Hematopoietic multipotent progenitor cell treated with erythropoietin and hydrocortisone succinate and interleukin-3 and kit ligand, for 17 days (in vitro differentiated cells): ENCODE measurements around the gene SLC35F5.
"Not testable (repeated sequence)": the region's sequence is repeated elsewhere in the genome, so short reads cannot be mapped to it uniquely, and the experiment has no call there.

Experiments used
- DNase-seq: peaks from one replicate; pipeline ENCODE4 v3.0.0-alpha.2; 2015; ENCODE audit warnings: low spot score

SLC35F5 gene

DNA sequence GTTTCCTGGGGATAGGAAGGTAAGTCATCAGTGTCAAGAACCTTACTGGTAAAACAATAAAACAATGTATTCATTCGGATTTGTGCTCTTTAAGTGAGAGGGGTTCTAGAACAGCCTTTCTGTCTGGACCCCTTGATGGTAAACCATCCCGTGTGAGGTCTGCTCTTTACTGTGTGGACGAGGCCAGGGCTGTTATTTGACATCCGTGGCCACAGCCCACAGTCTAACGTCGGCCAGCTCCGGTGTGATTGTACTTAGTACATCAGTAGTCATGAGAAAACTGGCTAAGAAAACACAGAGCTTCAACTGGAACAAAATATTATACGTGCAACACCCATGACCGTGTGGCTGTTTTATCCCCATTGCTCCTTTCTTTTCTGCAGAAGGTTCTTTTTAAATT, 62.0 kb downstream of the SLC35F5 start:
- DNase-seq, result no peak

DNA sequence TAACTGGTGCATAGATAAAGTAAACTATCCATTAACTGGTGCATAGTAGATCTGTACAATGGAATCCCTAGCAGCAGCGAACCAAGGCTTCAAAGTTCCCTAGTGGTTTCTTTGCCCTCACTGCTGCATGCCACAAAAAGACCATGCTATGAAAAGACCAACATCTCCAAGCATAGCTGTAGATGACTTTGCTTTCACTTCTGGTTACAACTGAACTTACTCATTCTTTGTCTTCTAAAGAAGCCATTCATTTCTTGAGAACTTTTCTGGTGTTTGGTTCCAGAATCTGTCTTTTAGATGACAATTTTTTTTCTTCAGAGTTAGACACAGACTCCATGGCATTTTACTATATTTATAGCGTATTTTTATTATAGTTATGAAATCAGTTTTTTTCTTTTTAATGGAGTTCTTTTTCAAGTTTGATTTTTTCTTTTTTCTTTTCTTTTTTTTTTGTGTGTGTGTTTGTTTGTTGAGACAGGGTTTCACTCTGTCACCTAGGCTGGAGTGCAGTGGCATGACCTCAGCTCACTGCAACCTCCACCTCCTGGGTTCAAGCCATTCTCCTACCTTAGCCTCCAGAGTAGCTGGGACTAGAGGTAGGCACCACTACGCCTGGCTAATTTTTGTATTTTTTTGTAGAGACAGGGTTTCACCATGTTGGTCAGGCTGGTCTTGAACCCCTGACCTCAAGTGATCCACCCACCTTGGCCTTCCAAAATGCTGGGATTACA, 63.6 kb downstream of the SLC35F5 start:
- DNase-seq, result no peak

DNA sequence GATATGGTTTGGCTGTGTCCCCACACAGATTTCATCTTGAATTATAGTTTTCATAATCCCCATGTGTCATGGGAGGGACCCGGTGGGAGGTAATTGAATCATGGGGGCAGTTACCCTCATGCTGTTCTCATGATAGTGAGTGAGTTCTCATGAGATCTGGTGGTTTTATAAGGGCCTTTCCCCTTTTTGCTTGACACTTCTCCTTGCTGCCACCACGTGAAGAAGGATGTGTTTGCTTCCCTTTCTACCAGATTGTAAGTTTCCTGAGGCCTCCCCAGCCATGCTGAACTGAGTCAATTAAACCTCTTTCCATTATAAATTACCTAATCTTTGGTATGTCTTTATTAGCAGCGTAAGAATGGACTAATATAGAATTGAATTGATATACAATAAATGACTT, 65.6 kb downstream of the SLC35F5 start:
- not testable (repeated sequence) for DNase-seq

DNA sequence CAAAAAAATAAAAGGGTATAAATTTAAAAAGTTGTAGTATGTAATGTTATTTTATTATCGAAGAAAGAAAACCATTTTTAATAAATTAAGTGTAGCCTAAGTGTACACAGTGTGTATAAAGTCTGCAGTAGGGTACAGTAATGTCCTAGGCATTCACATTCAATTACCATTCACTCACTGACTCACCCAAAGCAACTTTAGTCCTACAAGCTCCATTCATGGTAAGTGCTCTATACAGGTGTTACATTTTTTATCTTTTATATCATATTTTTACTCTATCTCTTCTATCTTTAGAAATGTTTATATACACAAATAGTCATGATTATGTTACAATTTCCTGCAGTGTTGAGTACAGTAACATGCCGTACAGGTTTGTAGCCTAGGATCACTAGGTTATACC, 69.9 kb downstream of the SLC35F5 start:
- DNase-seq, result no peak

DNA sequence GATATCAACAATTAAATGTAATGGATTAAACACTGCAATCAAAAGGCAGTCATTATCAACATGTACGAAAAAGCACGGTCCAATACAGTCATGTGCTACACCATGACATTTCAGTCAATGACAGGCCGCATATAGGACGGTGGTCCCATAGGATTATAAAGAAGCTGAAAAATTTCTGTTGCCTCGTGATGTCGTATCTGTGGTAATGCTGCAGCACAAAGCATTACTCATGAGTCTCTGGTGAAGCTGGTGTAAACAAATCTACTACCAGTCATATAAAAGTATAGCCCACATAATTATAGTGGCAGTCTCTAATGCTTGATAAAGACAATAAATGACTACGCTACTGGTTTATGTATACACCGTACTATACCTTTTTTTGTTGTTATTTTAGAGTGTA, 71.0 kb downstream of the SLC35F5 start:
- no peak for DNase-seq

DNA sequence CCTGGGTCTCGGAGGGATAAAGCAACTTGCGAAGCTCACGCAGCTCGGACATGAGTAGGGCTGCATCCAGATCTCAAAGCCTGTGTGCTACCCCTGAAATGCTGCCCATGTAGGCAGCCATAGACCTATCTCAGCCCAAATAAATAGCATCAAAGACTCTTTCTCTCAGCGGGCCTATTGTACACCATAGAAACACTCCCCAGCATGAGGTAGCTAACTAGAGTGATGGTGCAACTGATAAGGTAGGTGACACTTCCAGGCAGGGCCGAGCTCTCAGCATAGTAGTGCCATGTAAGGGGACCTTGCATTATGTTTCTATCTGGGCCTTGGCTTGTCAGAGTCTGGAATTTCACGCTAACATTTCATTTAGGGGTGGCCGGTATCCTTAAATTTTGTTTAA, 77.0 kb downstream of the SLC35F5 start:
- DNase-seq, result no peak

DNA sequence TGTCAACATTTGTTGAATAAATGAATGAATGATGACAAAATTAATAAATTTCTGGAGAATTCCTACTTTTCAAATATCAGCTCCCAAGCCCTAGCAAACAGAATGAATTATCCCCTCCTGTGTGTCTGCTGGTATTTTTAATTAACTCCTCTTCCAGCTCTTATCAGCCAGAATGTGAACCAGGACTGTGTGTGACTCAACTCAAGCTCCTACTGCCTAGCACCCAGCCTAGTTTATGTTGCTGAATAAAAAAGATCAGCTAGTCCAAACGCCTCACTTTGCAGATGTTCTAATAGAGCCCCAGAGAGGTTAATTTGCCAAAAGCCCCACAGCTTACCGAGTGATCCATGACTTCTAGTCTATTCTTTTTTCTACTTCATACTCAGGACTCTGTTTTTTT, 79.1 kb downstream of the SLC35F5 start:
- no peak for DNase-seq

DNA sequence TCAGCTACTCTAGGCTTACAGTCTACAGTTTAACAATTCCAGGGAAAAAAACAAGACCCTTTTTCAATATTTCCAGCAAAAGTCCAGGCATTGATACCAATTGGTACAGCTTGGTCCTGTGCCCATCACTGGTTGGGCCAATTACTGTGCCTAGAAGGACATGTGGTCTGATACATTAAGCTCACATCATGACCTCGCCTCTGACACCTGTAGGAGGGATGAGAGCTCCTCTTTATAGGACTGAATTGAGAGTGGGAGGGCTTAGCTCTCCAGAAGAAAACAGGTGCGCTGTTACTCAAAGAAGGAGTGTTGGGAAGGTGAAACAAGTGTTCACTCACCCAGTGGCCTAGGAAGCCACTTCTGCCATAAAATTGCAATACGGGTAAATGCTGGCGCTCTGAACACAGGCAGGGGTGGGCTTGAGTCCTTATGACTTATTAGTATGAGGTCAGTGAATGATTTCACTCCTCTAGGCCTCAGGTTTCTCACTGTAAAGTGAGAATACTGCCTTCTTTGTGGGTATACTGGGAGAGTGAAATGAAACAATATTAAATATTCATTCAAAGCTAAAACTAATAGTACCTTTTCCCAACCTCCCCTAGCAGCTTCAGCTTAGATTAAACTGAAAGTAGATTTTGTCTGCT, 79.7 kb downstream of the SLC35F5 start:
- no peak for DNase-seq

DNA sequence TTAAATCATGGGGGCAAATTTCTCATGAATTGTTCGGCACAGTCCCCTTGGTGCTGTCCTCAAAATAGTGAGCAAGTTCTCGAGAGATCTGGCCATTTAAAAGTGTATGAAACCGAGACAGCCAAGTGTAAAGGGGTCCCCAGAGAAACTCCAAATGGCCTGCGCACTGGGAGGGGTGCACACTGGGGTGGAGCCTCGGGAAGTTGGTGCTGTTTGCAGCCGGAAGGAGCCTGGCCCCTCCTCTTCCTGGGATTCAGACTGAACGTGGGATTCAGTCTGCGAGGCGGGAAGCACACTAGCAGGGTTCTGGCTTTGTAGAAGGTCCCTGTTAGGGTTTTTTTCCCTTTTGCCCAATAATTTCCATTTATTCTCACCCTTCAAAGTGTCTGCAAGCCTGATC, 80.6 kb downstream of the SLC35F5 start:
- DNase-seq, result no peak

DNA sequence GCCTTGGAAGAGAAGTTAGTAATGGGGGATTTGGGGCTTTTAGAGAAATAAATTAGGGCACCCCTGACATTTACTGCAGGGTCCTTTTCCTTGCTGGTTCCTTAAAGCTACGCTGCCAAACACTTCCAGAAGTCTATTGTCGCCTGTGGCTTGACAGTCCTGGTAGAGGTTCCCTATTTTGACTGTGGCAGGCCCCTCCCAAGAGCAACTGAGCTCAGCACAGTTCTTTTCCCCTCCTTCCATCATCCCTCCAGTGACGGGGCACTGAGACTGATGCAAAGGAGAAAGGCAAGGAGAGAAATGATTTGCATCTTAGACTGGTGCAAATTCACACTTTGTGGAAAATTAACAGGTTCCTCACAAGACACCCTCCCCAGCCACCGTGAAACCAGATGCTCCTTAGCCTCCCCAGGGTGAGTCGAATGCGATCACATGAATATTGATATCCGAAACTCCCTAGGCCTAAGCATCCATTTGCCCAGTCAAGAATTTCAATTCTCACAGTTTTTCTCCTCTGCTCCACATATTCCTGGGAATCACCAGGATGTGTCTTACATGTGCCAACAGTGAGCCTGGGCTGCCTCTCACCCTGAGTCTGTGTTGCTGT, 84.0 kb downstream of the SLC35F5 start:
- no peak for DNase-seq

DNA sequence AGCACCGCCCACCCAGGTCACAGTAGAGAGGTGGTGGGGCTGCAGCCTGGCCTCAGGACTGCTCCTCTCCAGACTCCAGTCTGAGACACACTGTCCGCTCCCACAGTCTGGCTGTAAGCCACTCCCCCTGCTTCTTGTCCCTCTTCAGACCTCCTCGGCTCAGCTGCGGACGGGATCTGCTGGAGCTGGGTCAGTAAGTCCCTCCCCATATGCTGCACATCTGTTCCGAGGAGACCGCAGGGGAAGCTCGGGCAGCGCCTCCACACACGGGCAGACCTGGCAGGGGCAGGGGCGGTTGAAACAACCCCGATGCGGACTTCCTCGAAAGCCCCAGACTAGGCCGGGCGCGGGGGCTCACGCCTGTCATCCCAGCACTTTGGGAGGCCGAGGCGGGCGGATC, 87.4 kb downstream of the SLC35F5 start:
- not testable (repeated sequence) for DNase-seq

DNA sequence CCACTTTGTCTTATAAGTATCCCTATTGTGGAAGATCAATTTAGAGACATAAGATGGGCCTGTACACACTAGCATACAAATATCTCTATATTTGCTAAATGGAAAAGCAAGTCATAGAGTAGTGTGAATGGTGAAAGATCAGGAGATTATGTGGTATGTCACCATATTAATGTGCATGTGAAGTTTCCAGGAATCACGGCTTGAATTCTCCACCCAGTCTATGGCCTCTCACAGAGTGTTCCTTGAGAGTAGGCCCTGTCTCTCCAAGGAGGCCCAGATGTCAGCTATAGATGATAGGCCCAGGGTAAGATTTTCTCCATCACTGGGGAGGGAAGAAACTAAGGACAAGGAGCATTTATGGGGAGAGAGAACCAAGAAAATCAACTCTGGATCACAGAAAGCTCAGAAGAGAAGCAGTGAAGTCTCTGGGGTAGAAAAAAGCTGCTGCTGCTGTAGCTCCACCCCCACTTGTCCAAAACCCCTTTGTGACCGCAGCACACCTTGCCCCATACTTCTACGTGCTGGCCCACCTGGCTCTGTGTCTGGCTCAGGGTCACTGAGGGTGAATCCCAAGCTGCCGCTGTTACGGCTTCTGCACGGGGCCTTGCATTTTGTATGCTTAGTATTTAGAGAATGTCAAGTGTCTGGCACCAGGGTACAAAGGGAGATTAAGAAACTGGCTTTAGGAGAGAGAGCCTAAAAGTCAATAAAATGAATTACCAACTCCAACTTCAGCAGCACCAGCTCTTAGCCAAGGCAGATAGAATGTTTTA, 91.5 kb downstream of the SLC35F5 start:
- DNase-seq, result peak; percentile 3

DNA sequence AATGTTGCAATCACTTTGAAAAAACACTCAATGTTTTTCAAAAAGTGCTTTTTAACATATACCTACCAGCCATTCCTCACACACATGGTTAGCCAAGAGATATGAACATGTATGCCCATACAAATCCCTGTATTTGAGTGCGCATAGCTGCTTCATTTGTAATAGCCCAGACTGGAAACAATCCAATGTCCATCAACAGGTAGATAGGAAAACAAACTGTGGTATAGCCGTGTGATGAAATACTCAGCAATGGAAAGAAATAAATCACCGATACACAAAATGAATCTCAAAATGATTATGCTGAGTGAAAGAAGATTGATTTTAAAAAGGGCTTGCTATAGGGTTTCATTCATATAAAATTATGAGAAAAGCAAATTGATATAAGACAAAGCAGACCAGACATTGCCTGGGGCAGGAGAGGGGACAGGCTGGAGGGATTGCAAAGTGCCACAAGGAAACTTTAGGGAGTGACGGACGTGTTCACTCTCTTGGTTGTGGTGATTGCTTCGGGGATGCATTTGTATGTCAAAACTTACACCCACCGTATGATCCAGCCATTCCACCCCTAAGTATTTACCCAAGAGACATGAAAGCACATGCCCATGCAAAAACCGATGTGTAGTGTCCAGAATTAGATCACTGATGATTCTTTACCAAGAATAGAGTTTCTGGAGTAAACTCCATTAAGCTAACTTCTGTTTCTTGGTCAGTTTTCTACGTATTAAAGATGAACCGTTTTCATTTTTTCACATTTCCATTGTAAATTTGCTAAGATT, 93.0 kb downstream of the SLC35F5 start:
- DNase-seq, result not testable (repeated sequence)
